T-helper 2 cell (primary cell): ENCODE results near the gene UCN3.
"Not testable (repeated sequence)": the region's sequence is repeated elsewhere in the genome, so short reads cannot be mapped to it uniquely, and the experiment has no call there.

Source experiments
- DNase-seq, 5 experiments: peaks; one replicate each; pipeline versions ENCODE4 v3.0.0 to v3.0.0-alpha.2; 2012 to 2022

UCN3 gene

GRCh38 chr10:5369362-5370158 lies 4.8 kb downstream of the UCN3 start:
- DNase-seq = no peak

DNA sequence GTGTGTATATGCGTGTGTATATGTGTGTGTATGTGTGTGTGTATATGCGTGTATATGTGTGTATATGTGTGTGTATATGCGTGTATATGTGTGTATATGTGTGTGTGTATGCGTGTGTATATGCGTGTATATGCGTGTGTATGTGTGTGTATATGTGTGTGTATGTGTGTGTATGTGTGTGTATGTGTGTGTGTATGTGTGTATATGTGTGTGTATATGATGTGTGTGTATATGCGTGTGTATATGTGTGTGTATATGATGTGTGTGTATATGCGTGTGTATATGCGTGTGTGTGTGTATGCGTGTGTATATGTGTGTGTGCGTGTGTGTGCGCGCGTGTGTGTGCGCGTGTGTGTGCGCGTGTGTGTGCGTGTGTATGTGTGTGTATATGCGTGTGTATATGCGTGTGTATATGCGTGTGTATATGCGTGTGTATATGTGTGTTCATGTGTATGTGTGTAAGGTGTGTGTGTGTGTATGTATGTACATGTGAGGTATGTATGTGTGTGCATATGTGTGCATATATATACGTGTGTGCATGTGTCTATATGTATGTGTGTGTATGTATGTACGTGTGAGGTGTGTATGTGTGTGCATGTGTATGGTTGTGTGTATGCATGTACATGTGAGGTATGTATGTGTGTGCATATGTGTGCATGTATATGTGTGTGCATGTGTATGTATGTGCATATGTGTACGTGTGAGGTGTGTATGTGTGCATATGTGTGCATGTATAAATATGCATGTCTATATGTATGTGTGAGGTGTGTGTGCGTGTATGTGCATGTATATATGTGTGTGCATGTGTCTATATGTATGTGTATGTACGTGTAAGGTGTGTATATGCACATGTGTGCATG lies 6.0 kb downstream of the UCN3 start:
- no peak for DNase-seq

- no peak for DNase-seq
These were observed 8.5 kb downstream of the UCN3 start for GRCh38 chr10:5373307-5373706.

GRCh38 chr10:5373891-5374611 lies 9.3 kb downstream of the UCN3 start:
- DNase-seq = no peak

GRCh38 chr10:5376450-5376849 lies 11.7 kb downstream of the UCN3 start:
- no peak for DNase-seq

DNA sequence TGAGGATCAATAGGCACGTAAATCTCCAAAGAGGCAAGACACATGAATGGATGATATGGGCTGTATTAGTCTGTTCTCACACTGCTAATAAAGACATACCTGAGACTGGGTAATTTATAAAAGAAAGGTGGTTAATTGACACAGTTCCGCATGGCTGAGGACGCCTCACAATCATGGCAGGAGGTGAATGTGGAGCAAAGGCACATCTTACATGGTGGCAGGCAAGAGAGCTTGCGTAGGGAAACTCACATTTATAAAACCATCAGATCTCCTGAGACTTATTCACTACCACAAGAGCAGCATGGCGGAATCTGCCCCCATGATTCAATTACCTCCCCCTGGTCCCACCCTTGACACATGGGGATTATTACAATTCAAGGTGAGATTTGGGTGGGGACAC lies 14.4 kb downstream of the UCN3 start:
- DNase-seq = not testable (repeated sequence)

DNA sequence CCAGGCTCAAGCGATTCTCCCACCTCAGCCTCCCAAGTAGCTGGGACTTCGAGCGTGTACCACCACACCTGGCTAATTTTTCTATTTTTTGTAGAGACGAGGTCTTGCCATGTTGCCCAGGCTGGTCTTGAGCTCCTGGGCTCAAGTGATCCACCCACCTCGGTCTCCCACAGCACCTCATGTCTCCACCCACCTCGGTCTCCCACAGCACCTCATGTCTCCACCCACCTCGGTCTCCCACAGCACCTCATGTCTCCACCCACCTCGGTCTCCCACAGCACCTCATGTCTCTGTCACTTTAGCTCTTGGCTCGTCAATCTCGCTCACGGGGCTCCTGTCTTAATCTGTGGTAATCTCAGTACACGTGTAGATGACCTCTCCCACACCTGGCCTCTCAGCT lies 15.6 kb downstream of the UCN3 start:
- DNase-seq = not testable (repeated sequence)

DNA sequence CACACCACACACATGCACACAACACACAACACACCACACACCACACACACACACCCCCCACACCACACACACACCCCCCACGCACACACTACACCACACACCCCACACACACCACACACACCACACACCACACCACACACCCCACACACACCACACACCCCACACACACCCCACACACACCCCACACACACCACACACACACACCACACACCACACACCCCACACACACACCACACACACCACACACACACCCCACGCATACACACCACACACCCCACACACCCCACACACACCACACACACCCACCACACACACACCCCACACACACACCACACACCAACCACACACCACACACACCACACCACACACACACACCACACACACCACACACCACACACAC lies 16.4 kb downstream of the UCN3 start:
- DNase-seq = peak in 1 of 5 experiments; percentile 3

DNA sequence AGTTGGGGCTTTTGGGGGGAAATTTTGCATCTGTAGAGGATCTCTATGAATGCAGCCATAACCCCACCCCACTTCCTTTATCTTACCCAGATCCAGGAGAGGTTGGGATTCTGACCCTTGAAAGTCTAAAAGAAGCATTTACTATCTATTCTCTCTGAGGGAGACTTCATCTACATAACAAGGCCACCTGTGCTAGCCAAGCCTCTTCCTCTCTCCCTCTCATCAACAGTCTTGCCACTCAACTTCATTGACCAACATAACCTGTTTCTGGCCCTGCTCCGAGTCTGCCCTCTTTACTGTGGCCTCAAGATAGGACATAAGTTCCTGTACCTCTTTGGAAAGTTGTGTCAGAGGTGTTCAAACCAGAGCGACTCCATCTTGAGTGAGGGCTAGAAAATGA lies 20.5 kb downstream of the UCN3 start:
- DNase-seq = no peak

DNA sequence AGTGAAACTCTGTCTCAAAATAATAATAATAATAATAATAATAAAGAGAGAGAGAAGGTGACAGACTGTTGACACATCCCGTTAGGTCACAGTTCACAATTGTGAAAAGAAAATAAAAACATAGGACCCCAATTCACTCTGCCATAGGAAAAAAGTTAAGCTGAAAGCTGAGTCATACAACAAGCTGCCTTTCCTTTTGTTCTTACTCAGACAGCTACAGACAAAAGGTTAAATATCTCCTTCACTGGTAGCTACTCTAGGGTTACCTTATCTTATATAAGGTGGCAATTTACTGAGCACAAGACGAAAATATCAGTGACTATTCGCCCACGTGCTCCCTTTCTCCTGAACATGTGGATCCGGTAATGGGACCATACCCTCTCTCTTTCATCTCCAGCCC lies 22.4 kb downstream of the UCN3 start:
- peak in 1 of 5 experiments; percentile 47 for DNase-seq

DNA sequence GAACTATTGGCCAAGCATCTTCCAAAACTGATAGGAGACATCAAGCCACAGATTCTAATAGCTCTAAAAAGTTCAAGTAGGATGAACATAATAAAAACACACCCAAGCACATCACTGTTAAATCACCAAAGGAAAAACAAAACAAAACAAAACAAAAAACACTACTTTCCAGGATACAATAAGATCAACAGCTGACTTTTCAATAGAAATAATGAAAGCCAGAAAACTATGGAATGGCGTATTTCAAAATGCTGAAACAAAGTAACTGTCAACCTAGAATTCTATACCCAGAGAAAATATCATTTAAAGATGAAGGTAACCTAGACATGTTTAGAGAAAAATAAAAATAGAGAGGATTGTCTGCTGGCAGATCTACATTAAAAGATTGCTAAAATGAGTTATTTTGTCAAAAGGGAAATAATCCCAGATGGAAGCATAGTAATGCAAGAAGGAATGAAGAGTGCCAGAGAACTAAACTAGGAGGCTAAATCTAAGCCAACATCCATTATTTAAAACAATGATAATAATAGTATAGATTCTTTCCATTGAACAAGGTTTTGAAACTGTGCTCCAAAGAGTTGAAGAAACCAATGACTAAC lies 25.9 kb downstream of the UCN3 start:
- no peak for DNase-seq

DNA sequence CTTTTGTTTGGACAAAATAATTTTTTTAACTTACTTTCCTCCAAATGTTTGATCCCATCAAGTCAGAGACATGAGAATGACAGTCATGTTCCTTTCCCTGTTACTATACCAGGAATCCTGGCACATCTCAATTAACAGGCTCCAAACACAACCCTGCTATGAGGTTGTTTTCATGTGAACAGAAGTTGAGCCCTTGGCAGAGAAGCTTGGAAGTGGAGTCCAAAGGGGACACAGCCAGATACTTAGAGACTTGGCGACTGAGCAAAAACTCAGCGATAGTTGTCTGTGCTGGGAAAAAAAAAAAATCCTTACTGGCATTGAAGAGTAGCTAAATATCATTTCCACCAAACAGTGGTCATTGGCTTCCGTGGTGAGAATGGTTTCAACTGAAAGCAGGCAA lies 27.0 kb downstream of the UCN3 start:
- no peak for DNase-seq

DNA sequence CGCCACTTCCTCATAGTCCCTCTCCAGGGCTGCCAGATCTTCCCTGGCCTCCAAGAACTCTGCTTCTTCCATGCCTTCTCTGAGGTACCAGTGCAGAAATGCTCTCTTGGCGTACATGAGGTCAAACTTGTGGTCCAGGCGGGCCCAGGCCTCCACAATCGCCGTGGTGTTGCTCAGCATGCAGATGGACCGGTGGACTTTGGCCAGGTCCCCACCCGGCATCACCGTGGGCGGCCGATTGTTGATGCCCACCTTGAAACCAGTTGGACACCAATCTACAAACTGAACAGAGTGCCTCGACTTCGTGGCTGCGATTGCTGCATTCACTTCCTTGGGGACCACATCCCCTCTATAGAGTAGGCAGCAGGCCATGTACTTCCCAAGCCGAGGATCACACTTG lies 28.8 kb downstream of the UCN3 start:
- no peak for DNase-seq

DNA sequence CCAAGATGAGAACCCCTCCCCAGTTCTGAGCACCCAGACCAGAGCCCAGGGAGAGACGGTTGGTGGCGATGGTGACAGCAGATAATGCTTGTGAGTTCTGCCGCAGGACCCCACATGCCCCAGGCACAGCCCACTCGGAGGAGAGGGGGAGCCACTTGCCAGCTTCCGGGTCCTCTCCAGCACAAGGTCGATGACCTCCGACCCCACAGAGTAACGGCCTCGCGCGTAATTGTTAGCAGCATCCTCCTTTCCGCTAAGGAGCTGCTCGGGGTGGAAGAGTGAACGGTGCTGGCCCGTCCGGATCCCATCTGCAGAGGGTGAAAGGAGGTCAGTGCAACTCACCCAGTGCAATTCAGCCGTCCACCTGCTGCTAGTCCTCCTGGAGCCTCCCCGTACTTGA lies 30.4 kb downstream of the UCN3 start:
- DNase-seq = no peak

DNA sequence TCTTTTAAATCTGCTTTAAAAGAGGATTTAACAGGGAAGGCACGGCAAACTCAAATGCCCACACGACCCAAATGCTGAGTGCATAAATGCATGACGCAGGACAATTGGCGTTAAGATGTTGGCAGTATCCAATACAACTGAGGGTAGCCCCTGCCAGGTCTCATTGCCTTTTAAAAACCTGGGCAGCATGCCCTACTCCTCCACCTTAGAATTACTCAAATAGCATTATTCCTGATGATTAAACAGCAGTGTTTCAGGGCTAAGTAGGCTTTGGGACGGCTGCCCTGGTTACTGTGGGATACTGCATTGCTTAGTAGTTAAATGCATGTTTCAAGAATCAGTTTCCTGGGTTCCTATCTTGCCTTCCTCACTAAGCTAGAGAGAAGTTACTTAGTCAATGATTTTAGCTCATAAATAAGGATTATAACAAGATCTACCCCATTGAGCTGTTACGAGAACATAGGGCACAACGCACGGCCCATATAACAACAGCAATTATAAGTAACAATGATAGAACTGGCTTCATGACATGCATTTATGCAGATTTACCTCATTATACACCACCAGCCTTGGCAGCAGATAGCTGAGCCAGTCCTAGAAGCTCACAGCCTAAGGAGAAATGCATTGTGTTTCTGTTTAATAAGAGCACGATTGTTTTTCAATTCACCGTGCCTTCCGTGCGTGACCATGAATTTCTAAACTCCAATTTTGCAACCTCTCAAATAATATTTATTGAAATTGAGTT lies 32.0 kb downstream of the UCN3 start:
- DNase-seq = no peak

GRCh38 chr10:5399332-5399731 lies 34.6 kb downstream of the UCN3 start:
- no peak for DNase-seq

DNA sequence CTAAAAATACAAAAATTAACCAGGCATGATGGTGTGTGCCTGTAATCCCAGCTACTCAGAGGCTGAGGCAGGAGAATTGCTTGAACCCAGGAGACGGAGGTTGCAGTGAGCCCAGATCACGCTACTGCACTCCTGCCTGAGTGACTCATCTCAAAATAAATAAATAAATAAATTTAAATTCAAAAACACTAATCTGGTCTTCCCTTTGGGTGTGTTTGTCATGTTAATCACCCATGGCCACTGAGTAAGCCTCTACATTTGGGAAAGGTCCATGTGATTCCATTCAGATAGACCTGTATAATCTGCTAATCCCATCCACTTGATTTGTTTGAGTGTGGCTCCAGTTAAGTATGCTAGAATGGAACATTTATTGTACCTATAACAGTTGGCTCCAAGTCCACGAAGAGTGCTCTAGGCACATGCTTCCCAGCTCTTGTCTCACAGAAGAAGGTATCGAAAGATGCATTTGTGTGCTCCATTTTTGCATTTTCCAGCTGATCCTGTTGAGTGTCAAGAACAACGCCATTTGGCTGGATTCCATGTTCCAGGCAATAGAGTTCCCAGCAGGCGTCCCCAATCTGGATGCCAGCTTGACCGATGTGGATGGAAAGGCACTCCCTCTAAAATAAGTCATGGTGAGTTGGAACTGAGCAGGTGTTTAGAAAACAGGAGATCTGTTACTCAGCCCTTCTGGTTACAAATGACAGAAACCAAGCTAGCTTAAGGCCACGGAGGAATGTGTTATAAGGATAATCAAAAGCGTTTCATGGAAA lies 35.9 kb downstream of the UCN3 start:
- no peak for DNase-seq

DNA sequence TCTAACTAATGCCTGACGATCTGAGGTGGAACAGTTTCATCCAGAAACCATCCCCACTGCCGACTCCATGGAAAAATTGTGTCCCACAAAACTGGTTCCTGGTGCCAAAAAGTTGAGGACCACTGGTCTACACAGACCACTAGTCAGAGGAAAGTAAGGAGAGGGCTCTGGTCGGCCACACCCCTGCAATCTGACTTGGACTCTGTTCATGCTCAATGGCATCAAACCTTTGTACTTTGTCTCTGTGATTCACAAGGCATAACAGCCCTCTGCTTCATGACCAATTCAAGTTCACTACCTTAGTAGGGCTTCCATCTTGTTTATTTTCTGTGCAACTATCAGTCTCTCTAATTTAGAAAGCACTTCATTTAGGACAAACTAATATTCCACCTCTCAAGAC lies 38.0 kb downstream of the UCN3 start:
- DNase-seq = no peak

GRCh38 chr10:5404208-5405041 lies 39.7 kb downstream of the UCN3 start, which contains the start of gene TUBAL3:
TUBAL3 (minus strand) TSS chr10:5404828; CDS start chr10:5404792, 36 bp downstream.
- peak in 1 of 5 experiments; percentile 19 for DNase-seq

GRCh38 chr10:5406918-5407317 lies 42.2 kb downstream of the UCN3 start:
- no peak for DNase-seq
